Large intestine (tissue), 3 donors: Measurements from ENCODE around the gene UQCRQ. TPM values are rescaled to one million over a fixed set of nuclear protein-coding genes. Genes with fewer than 3 reads are reported as not detected.
"Not testable (repeated sequence)": the region's sequence is repeated elsewhere in the genome, so short reads cannot be mapped to it uniquely, and the experiment has no call there.

Experiments used
- DNase-seq, 2 donors: peaks; one replicate each; pipeline versions ENCODE4 v3.0.0 to v3.0.0-alpha.2; 2013
- H3K27ac ChIP-seq: one replicate; pipeline ENCODE4 v1.5.1; 2013; ENCODE audit warnings: low read length
- H3K27me3 ChIP-seq: 2 replicates; pipeline ENCODE4 v1.6.1; 2013; ENCODE audit warnings: low read length; ENCODE audit not compliant: control insufficient read depth, insufficient read depth
- H3K36me3 ChIP-seq: 2 replicates; pipeline ENCODE4 v1.6.1; 2013; ENCODE audit warnings: low read length; ENCODE audit not compliant: control insufficient read depth, insufficient read depth
- H3K4me1 ChIP-seq: one replicate; pipeline ENCODE4 v1.6.1; 2013; ENCODE audit warnings: low read length; ENCODE audit not compliant: control insufficient read depth, insufficient read depth
- H3K4me3 ChIP-seq: one replicate; pipeline ENCODE4 v1.5.1; 2013; ENCODE audit warnings: low read length
- H3K9me3 ChIP-seq: one replicate; pipeline ENCODE4 v1.6.1; 2013; ENCODE audit warnings: mild to moderate bottlenecking, low read depth, low read length, moderate library complexity; ENCODE audit not compliant: control insufficient read depth
- WGBS: methylation state at CpG from one replicate; pipeline ENCODE4 v1.1.5; 2013; ENCODE audit warnings: low lambda C conversion rate; ENCODE audit not compliant: insufficient coverage; 5-methylcytosine and 5-hydroxymethylcytosine counted together
- polyA plus RNA-seq: library from polyadenylated mRNA; unstranded; fragments of 120-200 nt; gene quantifications from one replicate; pipeline ENCODE4 v1.2.1, GENCODE V29; 2013

Gene UQCRQ
- polyA plus RNA-seq, 1 donor, result 258 TPM

DNA sequence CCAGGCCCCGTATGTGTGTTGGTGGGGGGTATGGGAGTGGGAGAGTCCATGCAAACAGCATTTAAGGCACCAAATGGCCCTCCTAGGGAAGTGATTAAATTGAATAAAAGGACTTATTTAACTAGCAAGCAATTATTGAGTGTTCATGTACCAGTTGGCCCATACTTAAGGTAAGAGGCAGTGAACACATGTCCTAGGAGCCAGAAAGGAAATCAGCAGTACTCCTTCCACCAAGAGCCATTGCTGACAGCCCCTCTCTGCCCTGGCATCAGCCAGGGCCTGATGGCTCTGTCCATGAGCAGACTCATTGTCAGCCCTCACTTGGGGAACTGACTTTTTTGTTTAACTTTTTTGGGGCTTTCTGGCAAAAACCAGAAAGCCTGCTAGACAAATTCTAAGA, 25.5 kb upstream of the UQCRQ start:
- H3K27me3 ChIP-seq, result no peaks in the 10 kb centered on the region
- no CpG with 5 or more reads among the region's 1 CpG for WGBS
- no peak for DNase-seq

GRCh38 chr5:132841305-132841704, 25.1 kb upstream of the UQCRQ start:
- peak overlapping the region; percentile 74 for H3K27ac ChIP-seq
- H3K4me1 ChIP-seq, result peaks cover 49% of the 10 kb centered on the region
- no peak overlapping the region for H3K4me3 ChIP-seq
- H3K27me3 ChIP-seq, result no peaks in the 10 kb centered on the region
- no peak for DNase-seq
- no peaks in the 10 kb centered on the region for H3K36me3 ChIP-seq
- no peaks in the 10 kb centered on the region for H3K9me3 ChIP-seq
- no CpG with 5 or more reads among the region's 4 CpGs for WGBS

More for the DNA sequence above, 25.5 kb upstream of the UQCRQ start:
- H3K27ac ChIP-seq, result peak overlapping the region; percentile 74
- no peaks in the 10 kb centered on the region for H3K9me3 ChIP-seq
- peaks cover 50% of the 10 kb centered on the region for H3K4me1 ChIP-seq
- no peak overlapping the region for H3K4me3 ChIP-seq
- H3K36me3 ChIP-seq, result no peaks in the 10 kb centered on the region

DNA sequence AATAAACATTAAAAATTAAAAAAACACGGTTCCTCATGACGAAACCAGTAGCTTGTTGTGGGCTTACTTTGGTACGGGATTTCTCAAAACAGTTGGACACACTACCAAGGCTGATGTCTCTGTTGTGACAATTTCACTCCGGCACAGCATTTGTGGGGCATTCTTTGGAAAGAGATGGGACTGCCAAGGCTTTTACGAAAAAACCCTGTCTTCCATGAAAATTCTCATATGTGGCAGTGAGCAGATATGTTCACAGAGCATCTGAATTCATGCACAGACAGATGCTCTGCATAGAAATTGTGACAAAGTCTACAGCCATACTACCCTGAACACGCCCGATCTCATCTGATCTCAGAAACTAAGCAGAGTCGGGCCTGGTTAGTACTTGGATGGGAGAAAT, 18.2 kb upstream of the UQCRQ start:
- Histone ChIP-seq H3K27me3 (no peaks in the 10 kb centered on the region), H3K4me1 (peaks cover 13% of the 10 kb centered on the region), H3K27ac (no peak overlapping the region), H3K36me3 (no peaks in the 10 kb centered on the region), H3K4me3 (no peak overlapping the region), H3K9me3 (no peaks in the 10 kb centered on the region)
- no peak for DNase-seq
- 84% methylated on average over 3 of the region's 8 CpGs for WGBS

- H3K36me3 ChIP-seq, result no peaks in the 10 kb centered on the region
- no CpG with 5 or more reads among the region's 1 CpG for WGBS
- peaks cover 13% of the 10 kb centered on the region for H3K4me1 ChIP-seq
- H3K27me3 ChIP-seq, result no peaks in the 10 kb centered on the region
- H3K9me3 ChIP-seq, result no peaks in the 10 kb centered on the region
- H3K4me3 ChIP-seq, result no peak overlapping the region
- H3K27ac ChIP-seq, result peak overlapping the region; percentile 35
- peak in 1 of 2 donors; percentile 72 for DNase-seq
Observed at GRCh38 chr5:132849347-132849746, 17.1 kb upstream of the UQCRQ start.

DNA sequence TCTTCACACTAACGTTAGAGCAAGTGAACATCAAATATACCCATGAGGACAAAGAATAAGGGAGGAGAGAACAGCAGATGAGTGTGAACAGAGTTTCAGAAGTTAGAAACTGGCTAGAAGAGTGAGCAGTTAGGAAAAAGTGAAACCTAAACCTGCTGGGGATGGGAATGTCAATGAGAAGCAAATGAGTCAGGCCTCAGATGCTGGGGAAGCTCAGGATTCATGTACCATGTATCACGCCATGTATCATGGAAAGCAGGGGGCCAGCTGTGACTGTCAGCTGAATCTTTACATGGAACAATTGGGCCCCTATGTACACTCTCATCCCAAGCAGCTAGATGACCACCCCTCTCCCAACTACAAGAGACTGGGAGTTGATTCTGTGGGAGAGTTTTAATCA, 16.4 kb upstream of the UQCRQ start:
- no peak for DNase-seq
- no peaks in the 10 kb centered on the region for H3K9me3 ChIP-seq
- WGBS, result 50% methylated on average over 1 of the region's 2 CpGs
- peak overlapping the region; percentile 35 for H3K27ac ChIP-seq
- peaks cover 13% of the 10 kb centered on the region for H3K4me1 ChIP-seq
- H3K4me3 ChIP-seq, result no peak overlapping the region
- H3K36me3 ChIP-seq, result no peaks in the 10 kb centered on the region
- H3K27me3 ChIP-seq, result no peaks in the 10 kb centered on the region

- no peak for DNase-seq
- H3K4me3 ChIP-seq, result no peak overlapping the region
- H3K27me3 ChIP-seq, result no peaks in the 10 kb centered on the region
- no peaks in the 10 kb centered on the region for H3K36me3 ChIP-seq
- no peak overlapping the region for H3K27ac ChIP-seq
- WGBS, result no CpG with 5 or more reads among the region's 3 CpGs
- peaks cover 13% of the 10 kb centered on the region for H3K4me1 ChIP-seq
- H3K9me3 ChIP-seq, result no peaks in the 10 kb centered on the region
Observed at GRCh38 chr5:132853323-132853722, 13.1 kb upstream of the UQCRQ start.

DNA sequence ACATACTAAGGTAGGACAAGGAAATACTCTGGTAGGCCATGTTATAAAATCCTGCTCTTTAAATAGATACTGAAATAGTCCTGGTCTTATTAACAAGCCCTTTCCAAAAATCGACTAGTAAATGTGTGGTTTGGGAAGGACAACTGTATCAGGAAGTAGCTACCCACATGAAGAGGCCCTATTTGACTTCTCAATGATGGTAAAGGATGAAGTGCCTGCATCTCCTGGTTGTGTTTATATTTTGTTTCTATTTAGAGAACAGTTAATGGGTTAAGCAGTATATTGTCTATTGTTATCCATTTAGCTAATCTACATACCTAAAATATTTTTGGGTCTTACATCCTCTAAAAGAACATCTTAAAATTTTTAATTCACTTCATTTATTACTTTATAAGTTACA, 12.7 kb upstream of the UQCRQ start:
- H3K27me3 ChIP-seq, result no peaks in the 10 kb centered on the region
- no peak overlapping the region for H3K4me3 ChIP-seq
- H3K9me3 ChIP-seq, result no peaks in the 10 kb centered on the region
- WGBS, result no CpG with 5 or more reads among the region's 1 CpG
- DNase-seq, result no peak
- no peaks in the 10 kb centered on the region for H3K36me3 ChIP-seq
- no peak overlapping the region for H3K27ac ChIP-seq
- peaks cover 13% of the 10 kb centered on the region for H3K4me1 ChIP-seq

DNA sequence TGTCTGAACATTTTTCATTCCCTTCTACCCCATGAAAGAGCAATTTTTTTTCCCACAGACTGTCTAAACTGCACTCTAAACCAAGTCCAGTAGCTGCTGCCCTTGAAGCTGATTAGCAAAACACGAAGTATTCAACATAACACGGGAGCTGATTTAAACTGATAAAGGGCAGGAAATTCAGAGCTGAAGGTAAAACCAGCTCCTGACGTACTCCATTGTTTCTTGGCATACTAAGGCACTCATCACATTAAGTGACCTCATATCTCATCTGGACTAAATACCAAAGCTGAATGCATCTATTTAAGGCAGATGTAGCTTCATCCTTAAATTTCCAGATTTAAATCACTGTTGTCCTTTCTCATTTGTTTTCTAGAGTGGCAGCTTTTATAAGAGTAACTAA, 12.1 kb upstream of the UQCRQ start:
- H3K9me3 ChIP-seq, result no peaks in the 10 kb centered on the region
- no peaks in the 10 kb centered on the region for H3K36me3 ChIP-seq
- peak in 1 of 2 donors; percentile 50 for DNase-seq
- no peaks in the 10 kb centered on the region for H3K27me3 ChIP-seq
- no CpG with 5 or more reads among the region's 3 CpGs for WGBS
- peaks cover 9% of the 10 kb centered on the region for H3K4me1 ChIP-seq
- no peak overlapping the region for H3K4me3 ChIP-seq
- no peak overlapping the region for H3K27ac ChIP-seq

GRCh38 chr5:132854992-132855391, 11.4 kb upstream of the UQCRQ start:
- H3K36me3 ChIP-seq, H3K4me3 ChIP-seq, DNase-seq, H3K9me3 ChIP-seq, H3K27ac ChIP-seq, H3K27me3 ChIP-seq, H3K4me1 ChIP-seq: not testable (repeated sequence)
- no CpG with 5 or more reads among the region's 5 CpGs for WGBS

GRCh38 chr5:132856011-132856410, 10.4 kb upstream of the UQCRQ start:
- Histone ChIP-seq H3K27me3 (no peaks in the 10 kb centered on the region), H3K4me1 (no peaks in the 10 kb centered on the region), H3K9me3 (no peaks in the 10 kb centered on the region), H3K4me3 (no peak overlapping the region), H3K36me3 (no peaks in the 10 kb centered on the region), H3K27ac (no peak overlapping the region)
- no CpG with 5 or more reads among the region's 3 CpGs for WGBS
- DNase-seq, result no peak

DNA sequence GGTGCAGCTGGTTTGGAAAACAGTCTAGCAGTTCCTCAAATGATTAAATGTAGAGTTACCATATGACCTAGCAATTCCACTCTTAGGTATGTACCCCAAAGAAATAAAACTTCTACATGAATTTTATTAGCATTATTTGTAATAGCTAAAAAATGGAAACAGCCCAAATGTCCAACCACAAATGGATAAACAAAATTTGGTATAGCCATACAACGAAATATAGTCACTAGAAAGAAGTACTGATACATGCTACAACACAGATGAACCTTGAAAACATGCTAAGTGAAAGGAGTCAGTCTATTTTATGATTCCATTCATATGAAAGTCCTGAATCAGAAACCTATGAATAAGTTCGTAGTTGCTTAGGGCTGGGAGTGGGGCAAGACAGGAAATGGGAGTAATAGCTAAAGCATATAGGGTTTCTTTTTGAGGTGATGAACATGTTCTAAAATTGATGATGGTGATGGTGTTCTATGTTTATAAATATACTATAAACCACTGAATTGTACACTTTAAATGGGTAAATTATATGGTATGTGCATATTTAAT, 6.5 kb upstream of the UQCRQ start:
- Histone ChIP-seq H3K4me3 (no peak overlapping the region), H3K36me3 (no peaks in the 10 kb centered on the region), H3K27me3 (no peaks in the 10 kb centered on the region), H3K27ac (no peak overlapping the region), H3K4me1 (peaks cover 3% of the 10 kb centered on the region), H3K9me3 (no peaks in the 10 kb centered on the region)
- DNase-seq, result no peak
- WGBS, result 100% methylated on average over 1 of the region's 2 CpGs
